Measurements from ENCODE around the gene LILRB2.
"Not testable (repeated sequence)": the region's sequence is repeated elsewhere in the genome, so short reads cannot be mapped to it uniquely, and the experiment has no call there.

GRCh38 chr19:54286283-54286682, 5.4 kb upstream of the LILRB2 start:
- not testable (repeated sequence) for TF ChIP-seq CTCF (conservative IDR thresholded peaks at IDR 0.05); EZH2 (IDR thresholded peaks at IDR 0.05; ENCODE audit: low read depth)
